ENCODE measurements around the gene ADAMTSL5. TPM values are rescaled to one million over a fixed set of nuclear protein-coding genes. Genes with fewer than 3 reads are reported as not detected.

ADAMTSL5 gene
- total and polyA plus RNA-seq, 9 of the 15 experiments (the other 6 are each of a cell fraction or from before 2014, with no cell fraction given): 1.0 to 11.6 (median 4.1) TPM

DNA sequence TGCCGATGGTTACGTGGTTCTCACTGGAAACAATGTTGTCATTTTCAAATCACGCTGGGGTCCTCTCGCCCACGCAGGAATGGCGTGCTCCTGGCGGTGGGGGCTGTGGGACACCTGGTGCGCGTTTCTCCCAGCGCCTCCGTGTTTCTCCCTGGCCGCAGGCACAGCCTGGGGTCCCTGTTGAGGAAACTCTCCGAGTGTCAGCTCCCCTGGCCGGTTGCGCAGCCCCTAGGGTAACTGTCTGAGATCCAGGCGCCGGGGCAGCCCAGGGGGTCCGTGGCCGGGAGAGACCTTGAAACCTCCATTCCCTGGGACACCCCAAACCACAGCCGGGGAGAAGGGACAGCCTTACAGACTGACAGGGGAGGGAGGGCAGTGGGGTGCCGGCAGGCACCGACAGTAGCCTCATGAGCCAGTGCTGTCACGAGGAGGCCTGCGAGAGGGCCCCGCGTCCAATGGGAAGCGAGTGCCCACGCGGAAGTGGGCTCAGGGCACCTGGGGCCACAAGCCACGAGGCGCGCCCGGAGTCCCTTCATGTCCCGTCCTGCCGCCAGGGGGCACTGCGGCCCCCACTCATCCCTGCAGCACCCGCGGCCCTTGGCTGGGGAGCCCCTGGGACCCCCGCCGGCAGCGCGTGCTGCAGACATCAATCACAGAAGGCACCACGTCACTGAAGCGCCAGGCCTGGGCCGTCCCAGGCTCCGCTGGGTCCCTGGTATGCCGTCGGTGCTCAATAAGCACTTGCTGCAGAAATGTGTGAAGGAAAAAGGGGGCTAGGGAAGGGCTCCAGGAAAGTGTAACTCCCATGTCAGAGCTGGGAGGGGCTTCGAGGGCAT is 9.5 kb downstream of the ADAMTSL5 start (continued):
- TF ChIP-seq, protein P1, sequence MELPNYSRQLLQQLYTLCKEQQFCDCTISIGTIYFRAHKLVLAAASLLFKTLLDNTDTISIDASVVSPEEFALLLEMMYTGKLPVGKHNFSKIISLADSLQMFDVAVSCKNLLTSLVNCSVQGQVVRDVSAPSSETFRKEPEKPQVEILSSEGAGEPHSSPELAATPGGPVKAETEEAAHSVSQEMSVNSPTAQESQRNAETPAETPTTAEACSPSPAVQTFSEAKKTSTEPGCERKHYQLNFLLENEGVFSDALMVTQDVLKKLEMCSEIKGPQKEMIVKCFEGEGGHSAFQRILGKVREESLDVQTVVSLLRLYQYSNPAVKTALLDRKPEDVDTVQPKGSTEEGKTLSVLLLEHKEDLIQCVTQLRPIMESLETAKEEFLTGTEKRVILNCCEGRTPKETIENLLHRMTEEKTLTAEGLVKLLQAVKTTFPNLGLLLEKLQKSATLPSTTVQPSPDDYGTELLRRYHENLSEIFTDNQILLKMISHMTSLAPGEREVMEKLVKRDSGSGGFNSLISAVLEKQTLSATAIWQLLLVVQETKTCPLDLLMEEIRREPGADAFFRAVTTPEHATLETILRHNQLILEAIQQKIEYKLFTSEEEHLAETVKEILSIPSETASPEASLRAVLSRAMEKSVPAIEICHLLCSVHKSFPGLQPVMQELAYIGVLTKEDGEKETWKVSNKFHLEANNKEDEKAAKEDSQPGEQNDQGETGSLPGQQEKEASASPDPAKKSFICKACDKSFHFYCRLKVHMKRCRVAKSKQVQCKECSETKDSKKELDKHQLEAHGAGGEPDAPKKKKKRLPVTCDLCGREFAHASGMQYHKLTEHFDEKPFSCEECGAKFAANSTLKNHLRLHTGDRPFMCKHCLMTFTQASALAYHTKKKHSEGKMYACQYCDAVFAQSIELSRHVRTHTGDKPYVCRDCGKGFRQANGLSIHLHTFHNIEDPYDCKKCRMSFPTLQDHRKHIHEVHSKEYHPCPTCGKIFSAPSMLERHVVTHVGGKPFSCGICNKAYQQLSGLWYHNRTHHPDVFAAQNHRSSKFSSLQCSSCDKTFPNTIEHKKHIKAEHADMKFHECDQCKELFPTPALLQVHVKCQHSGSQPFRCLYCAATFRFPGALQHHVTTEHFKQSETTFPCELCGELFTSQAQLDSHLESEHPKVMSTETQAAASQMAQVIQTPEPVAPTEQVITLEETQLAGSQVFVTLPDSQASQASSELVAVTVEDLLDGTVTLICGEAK (IDR thresholded peaks at IDR 0.05): no peak
- TF ChIP-seq, protein P1 (CRISPR knock-in tag; IDR thresholded peaks at IDR 0.05): no peak; the same call in 1 of the 2 replicates
- TF ChIP-seq, protein P2, sequence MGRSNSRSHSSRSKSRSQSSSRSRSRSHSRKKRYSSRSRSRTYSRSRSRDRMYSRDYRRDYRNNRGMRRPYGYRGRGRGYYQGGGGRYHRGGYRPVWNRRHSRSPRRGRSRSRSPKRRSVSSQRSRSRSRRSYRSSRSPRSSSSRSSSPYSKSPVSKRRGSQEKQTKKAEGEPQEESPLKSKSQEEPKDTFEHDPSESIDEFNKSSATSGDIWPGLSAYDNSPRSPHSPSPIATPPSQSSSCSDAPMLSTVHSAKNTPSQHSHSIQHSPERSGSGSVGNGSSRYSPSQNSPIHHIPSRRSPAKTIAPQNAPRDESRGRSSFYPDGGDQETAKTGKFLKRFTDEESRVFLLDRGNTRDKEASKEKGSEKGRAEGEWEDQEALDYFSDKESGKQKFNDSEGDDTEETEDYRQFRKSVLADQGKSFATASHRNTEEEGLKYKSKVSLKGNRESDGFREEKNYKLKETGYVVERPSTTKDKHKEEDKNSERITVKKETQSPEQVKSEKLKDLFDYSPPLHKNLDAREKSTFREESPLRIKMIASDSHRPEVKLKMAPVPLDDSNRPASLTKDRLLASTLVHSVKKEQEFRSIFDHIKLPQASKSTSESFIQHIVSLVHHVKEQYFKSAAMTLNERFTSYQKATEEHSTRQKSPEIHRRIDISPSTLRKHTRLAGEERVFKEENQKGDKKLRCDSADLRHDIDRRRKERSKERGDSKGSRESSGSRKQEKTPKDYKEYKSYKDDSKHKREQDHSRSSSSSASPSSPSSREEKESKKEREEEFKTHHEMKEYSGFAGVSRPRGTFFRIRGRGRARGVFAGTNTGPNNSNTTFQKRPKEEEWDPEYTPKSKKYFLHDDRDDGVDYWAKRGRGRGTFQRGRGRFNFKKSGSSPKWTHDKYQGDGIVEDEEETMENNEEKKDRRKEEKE (IDR thresholded peaks at IDR 0.05; ENCODE audit: borderline replicate concordance in 1 of 2, control insufficient read depth in 1 of 2, low read depth in 2 of 2, low read length in 1 of 2): no peak
- TF ChIP-seq, protein P3, sequence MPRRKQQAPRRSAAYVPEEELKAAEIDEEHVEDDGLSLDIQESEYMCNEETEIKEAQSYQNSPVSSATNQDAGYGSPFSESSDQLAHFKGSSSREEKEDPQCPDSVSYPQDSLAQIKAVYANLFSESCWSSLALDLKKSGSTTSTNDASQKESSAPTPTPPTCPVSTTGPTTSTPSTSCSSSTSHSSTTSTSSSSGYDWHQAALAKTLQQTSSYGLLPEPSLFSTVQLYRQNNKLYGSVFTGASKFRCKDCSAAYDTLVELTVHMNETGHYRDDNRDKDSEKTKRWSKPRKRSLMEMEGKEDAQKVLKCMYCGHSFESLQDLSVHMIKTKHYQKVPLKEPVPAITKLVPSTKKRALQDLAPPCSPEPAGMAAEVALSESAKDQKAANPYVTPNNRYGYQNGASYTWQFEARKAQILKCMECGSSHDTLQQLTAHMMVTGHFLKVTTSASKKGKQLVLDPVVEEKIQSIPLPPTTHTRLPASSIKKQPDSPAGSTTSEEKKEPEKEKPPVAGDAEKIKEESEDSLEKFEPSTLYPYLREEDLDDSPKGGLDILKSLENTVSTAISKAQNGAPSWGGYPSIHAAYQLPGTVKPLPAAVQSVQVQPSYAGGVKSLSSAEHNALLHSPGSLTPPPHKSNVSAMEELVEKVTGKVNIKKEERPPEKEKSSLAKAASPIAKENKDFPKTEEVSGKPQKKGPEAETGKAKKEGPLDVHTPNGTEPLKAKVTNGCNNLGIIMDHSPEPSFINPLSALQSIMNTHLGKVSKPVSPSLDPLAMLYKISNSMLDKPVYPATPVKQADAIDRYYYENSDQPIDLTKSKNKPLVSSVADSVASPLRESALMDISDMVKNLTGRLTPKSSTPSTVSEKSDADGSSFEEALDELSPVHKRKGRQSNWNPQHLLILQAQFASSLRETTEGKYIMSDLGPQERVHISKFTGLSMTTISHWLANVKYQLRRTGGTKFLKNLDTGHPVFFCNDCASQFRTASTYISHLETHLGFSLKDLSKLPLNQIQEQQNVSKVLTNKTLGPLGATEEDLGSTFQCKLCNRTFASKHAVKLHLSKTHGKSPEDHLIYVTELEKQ (CRISPR knock-in tag; IDR thresholded peaks at IDR 0.05): no peak
- TF ChIP-seq TEAD1 (CRISPR knock-in tag; IDR thresholded peaks at IDR 0.05) (peak; percentile 40 to 63; a peak in 1 of 4 replicates), MCM2 (IDR thresholded peaks at IDR 0.05; ENCODE audit: low read depth) (no peak), EHMT2 (IDR thresholded peaks at IDR 0.05) (no peak), KDM5B (IDR thresholded peaks at IDR 0.05; ENCODE audit: insufficient replicate concordance, low read depth, low read length) (peak; percentile 60)
- TF ChIP-seq, protein P4, sequence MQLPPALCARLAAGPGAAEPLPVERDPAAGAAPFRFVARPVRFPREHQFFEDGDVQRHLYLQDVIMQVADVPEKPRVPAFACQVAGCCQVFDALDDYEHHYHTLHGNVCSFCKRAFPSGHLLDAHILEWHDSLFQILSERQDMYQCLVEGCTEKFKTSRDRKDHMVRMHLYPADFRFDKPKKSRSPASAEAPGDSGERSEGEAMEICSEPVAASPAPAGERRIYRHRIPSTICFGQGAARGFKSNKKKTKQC (CRISPR knock-in tag; IDR thresholded peaks at IDR 0.05): peak; percentile 83; the same call in 1 of the 2 replicates
